Activated naive CD4-positive, alpha-beta T cell treated with anti-CD3 and anti-CD28 coated beads, Interleukin-2, amount 50 U/mL, for 24 hours (primary cell): Measurements from ENCODE around the gene FAM20A.

Experiments
- H3K27ac Mint-ChIP-seq: one replicate; pipeline ENCODE4 v1.8.0; 2021; ENCODE audit warnings: mild to moderate bottlenecking, mixed read lengths
- H3K27me3 Mint-ChIP-seq: one replicate; pipeline ENCODE4 v1.8.0; 2021; ENCODE audit warnings: mixed read lengths
- H3K36me3 Mint-ChIP-seq: one replicate; pipeline ENCODE4 v1.8.0; 2021; ENCODE audit warnings: mixed read lengths
- H3K4me1 Mint-ChIP-seq: one replicate; pipeline ENCODE4 v1.8.0; 2021; ENCODE audit warnings: mixed read lengths
- H3K4me3 Mint-ChIP-seq: one replicate; pipeline ENCODE4 v1.8.0; 2021; ENCODE audit warnings: mild to moderate bottlenecking, mixed read lengths
- H3K9me3 Mint-ChIP-seq: one replicate; pipeline ENCODE4 v1.8.0; 2021; ENCODE audit warnings: mixed read lengths

The FAM20A gene

GRCh38 chr17:68600931-68601564, at the start of gene FAM20A:
Gene FAM20A (minus strand): TSS chr17:68601367. CDS start chr17:68600666, 701 bp downstream.
- peak within 1 kb of the TSS; percentile 2 for H3K27ac Mint-ChIP-seq
- H3K27me3 Mint-ChIP-seq: peaks cover 46% of the 10 kb centered on the region
- H3K9me3 Mint-ChIP-seq: no peaks in the 10 kb centered on the region
- peaks cover 12% of the 10 kb centered on the region for H3K4me1 Mint-ChIP-seq
- peaks cover 3% of the 10 kb centered on the region for H3K36me3 Mint-ChIP-seq
- peak within 1 kb of the TSS; percentile 62 for H3K4me3 Mint-ChIP-seq

DNA sequence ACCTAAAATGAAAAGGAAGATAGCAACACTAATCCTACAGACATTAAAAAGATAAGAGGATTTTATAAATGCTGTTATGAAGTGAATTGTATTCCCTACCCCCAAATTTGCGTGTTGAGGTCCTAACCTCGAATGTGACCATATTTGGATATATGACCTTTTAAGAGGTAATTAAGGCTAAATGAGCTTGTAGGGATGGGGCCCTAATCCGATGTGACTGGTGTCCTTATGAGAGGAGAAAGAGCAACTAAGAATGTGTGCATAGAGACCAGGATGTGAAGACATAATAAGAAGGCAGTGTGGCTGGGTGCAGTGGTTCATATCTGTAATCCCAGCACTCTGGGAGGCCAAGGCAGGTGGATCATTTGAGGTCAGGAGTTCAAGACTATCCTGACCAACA, 48.2 kb upstream of the FAM20A start:
- H3K4me3 Mint-ChIP-seq: no peak overlapping the region
- H3K27ac Mint-ChIP-seq: no peak overlapping the region
- H3K9me3 Mint-ChIP-seq: peaks cover 12% of the 10 kb centered on the region
- no peaks in the 10 kb centered on the region for H3K36me3 Mint-ChIP-seq
- peaks cover 11% of the 10 kb centered on the region for H3K27me3 Mint-ChIP-seq
- no peaks in the 10 kb centered on the region for H3K4me1 Mint-ChIP-seq

DNA sequence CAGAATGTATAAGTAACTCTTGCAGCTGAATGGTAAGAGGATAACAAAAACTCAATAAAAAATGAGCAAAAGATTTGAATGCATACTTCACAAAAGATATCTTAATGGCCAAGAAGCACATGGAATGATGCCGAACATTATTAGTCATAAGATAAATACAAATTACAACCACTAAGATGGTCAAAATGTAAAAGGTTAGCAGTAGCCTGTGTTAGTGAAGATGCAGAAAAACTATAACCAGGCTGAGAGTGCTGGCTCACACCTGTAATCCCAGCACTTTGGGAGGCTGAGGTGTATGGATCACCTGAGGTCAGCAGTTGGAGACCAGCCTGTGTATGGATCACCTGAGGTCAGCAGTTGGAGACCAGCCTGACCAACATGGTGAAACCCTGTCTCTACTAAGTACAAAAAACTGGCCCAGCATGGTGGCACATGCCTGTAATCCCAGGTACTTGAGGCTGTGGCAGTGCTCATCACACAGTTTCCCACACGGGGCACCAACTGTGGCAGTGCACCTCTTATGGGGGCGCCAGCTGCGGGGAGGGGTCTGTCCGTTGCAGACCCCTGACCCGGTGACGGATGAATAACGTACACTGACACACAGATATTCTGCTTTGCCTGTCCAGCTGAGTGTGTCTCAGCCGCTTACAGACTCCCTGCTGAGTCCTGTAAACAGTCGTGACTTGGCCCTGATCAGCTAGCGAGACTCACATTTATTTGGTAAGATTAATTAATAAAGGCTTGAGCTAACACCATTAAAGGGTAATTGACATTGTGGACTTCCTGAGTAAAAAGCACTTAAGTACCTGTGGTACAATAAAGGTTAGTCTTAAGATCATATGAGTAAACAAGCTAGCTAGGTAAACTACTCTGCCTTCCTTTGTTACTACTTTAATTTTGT, 45.7 kb upstream of the FAM20A start:
- Mint-ChIP-seq H3K27ac (no peak overlapping the region), H3K9me3 (peaks cover 12% of the 10 kb centered on the region), H3K27me3 (peaks cover 18% of the 10 kb centered on the region), H3K4me1 (no peaks in the 10 kb centered on the region), H3K36me3 (no peaks in the 10 kb centered on the region), H3K4me3 (no peak overlapping the region)

GRCh38 chr17:68642118-68642412, 40.9 kb upstream of the FAM20A start:
- Mint-ChIP-seq H3K9me3 (peaks cover 5% of the 10 kb centered on the region), H3K27me3 (peaks cover 27% of the 10 kb centered on the region), H3K4me1 (no peaks in the 10 kb centered on the region), H3K27ac (no peak overlapping the region), H3K4me3 (no peak overlapping the region), H3K36me3 (peaks cover 2% of the 10 kb centered on the region)

- Mint-ChIP-seq H3K27me3 (peaks cover 31% of the 10 kb centered on the region), H3K4me3 (no peak overlapping the region), H3K36me3 (peaks cover 2% of the 10 kb centered on the region), H3K27ac (no peak overlapping the region), H3K9me3 (peaks cover 5% of the 10 kb centered on the region), H3K4me1 (no peaks in the 10 kb centered on the region)
Measured at GRCh38 chr17:68641276-68642117, 40.3 kb upstream of the FAM20A start.

GRCh38 chr17:68640242-68640989, 39.2 kb upstream of the FAM20A start:
- no peaks in the 10 kb centered on the region for H3K4me1 Mint-ChIP-seq
- H3K4me3 Mint-ChIP-seq: no peak overlapping the region
- H3K27ac Mint-ChIP-seq: no peak overlapping the region
- peaks cover 2% of the 10 kb centered on the region for H3K36me3 Mint-ChIP-seq
- H3K9me3 Mint-ChIP-seq: peaks cover 5% of the 10 kb centered on the region
- H3K27me3 Mint-ChIP-seq: peaks cover 31% of the 10 kb centered on the region

DNA sequence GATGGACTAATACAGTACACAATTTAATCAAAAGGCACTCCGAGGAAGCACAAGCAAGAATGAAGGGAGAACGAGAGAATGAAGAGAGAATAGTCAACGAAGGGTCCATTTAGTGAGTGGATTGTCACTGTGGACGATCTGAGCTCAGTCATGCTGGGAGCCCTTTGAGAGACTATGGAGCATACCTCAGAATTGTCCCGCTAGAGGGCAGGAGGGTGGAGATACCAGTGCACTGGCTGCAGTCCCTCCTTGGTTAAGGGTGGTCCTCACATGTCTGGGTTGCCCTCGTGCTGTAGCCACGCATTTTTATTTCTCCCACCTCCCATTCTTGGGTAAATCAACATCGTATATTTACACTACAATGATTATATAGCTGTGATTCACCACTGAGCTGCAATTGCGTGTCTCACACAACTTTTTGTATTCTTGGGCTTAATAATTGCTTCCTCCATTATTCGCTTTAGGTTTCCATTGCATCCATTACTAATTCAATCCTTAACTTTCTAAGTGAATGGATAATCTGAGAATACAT, 33.2 kb upstream of the FAM20A start:
- Mint-ChIP-seq H3K4me1 (no peaks in the 10 kb centered on the region), H3K36me3 (peaks cover 2% of the 10 kb centered on the region), H3K27ac (no peak overlapping the region), H3K4me3 (no peak overlapping the region), H3K9me3 (peaks cover 5% of the 10 kb centered on the region), H3K27me3 (peaks cover 11% of the 10 kb centered on the region)

DNA sequence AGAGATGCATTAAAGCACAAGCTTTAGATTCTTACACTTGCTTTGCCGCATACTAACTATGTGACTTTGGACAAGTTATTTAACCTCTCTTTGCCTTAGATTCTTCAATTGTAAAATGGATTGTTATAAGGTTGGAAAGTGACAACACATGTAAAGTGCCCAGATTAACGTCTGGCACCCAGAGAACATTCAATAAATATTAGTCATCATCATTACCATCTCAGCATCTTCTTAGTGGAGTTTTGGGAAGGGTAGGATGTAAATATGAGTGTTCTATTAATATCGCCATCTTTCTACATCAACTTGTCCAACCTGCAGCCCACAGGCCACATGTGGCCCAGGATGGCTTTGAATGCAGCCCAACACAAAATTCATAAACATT, 27.4 kb upstream of the FAM20A start:
- peaks cover 7% of the 10 kb centered on the region for H3K27me3 Mint-ChIP-seq
- H3K9me3 Mint-ChIP-seq: no peaks in the 10 kb centered on the region
- H3K27ac Mint-ChIP-seq: no peak overlapping the region
- no peaks in the 10 kb centered on the region for H3K36me3 Mint-ChIP-seq
- no peak overlapping the region for H3K4me3 Mint-ChIP-seq
- no peaks in the 10 kb centered on the region for H3K4me1 Mint-ChIP-seq

GRCh38 chr17:68627956-68628575, 26.9 kb upstream of the FAM20A start:
- Mint-ChIP-seq H3K27ac (no peak overlapping the region), H3K36me3 (no peaks in the 10 kb centered on the region), H3K27me3 (peaks cover 7% of the 10 kb centered on the region), H3K4me3 (no peak overlapping the region), H3K4me1 (no peaks in the 10 kb centered on the region), H3K9me3 (no peaks in the 10 kb centered on the region)

- Mint-ChIP-seq H3K4me1 (no peaks in the 10 kb centered on the region), H3K27me3 (peaks cover 11% of the 10 kb centered on the region), H3K36me3 (peaks cover 3% of the 10 kb centered on the region), H3K4me3 (no peak overlapping the region), H3K27ac (no peak overlapping the region), H3K9me3 (peaks cover 4% of the 10 kb centered on the region)
Measured at GRCh38 chr17:68624381-68624780, 23.2 kb upstream of the FAM20A start.

DNA sequence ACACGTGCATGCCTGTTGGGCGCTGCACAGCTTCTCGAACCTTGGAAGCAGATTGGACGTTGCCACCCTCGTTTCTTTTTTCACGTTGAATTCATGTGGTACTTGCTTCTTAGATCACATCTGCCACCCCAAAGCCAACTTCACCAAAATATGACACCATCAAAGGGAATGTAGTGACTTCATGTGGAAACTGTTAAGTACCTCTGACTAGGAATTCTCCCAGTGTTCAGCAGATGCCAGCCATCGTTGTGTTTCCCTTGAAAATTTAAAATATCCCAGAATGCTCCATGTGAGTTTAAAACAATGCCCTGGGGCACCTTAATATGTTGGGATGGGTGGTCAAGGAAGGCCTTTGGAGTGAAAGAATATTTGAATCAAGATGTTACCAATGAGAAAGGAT, 22.6 kb upstream of the FAM20A start:
- Mint-ChIP-seq H3K9me3 (peaks cover 4% of the 10 kb centered on the region), H3K4me3 (no peak overlapping the region), H3K36me3 (peaks cover 3% of the 10 kb centered on the region), H3K4me1 (no peaks in the 10 kb centered on the region), H3K27me3 (peaks cover 15% of the 10 kb centered on the region), H3K27ac (no peak overlapping the region)

GRCh38 chr17:68622423-68622822, 21.3 kb upstream of the FAM20A start:
- Mint-ChIP-seq H3K36me3 (peaks cover 3% of the 10 kb centered on the region), H3K4me1 (no peaks in the 10 kb centered on the region), H3K27me3 (peaks cover 22% of the 10 kb centered on the region), H3K9me3 (peaks cover 4% of the 10 kb centered on the region), H3K4me3 (no peak overlapping the region), H3K27ac (no peak overlapping the region)

DNA sequence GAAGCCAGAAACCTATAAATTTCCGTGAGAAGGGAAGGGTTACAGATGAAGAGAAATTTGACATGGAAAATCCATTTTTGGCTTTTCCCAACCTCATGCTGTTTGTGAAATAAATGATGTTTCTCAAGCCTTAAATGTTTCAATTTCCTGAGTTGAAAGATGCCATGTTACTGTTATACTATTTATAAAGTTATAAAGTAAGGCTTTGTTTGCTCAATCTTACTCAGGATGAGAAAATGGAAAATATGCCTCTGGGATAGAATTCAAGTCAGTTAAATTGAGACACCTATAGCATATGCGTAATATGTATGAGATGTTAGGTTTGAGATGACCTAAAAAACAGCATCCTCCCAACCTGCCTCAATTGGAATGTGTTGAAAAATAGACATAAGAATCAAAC, 19.9 kb upstream of the FAM20A start:
- Mint-ChIP-seq H3K9me3 (peaks cover 4% of the 10 kb centered on the region), H3K36me3 (peaks cover 3% of the 10 kb centered on the region), H3K4me1 (no peaks in the 10 kb centered on the region), H3K4me3 (no peak overlapping the region), H3K27me3 (peaks cover 21% of the 10 kb centered on the region), H3K27ac (no peak overlapping the region)

GRCh38 chr17:68616334-68616733, 15.2 kb upstream of the FAM20A start:
- Mint-ChIP-seq H3K4me1 (no peaks in the 10 kb centered on the region), H3K4me3 (no peak overlapping the region), H3K27ac (no peak overlapping the region), H3K9me3 (peaks cover 4% of the 10 kb centered on the region), H3K27me3 (peaks cover 32% of the 10 kb centered on the region), H3K36me3 (peaks cover 3% of the 10 kb centered on the region)

DNA sequence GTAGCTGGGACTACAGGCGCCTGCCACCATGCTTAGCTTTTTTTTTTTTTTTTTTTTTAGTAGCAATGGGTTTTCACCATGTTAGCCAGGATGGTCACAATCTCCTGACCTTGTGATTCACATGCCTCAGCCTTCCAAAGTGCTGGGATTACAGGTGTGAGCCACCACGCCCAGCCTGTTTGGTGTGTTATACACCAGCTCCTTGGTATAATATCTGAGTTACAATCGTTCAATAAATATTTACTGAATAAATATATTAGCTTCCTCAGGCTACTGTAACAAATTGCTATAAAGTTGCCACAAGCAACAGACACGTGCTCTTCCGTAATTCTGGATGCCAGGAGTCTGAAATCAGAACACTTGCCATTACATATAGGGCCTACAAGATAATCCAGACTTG, 13.6 kb upstream of the FAM20A start:
- Mint-ChIP-seq H3K4me1 (no peaks in the 10 kb centered on the region), H3K27me3 (peaks cover 32% of the 10 kb centered on the region), H3K9me3 (peaks cover under 1% of the 10 kb centered on the region)

More for the DNA sequence above, 13.6 kb upstream of the FAM20A start:
- Mint-ChIP-seq H3K27ac (no peak overlapping the region), H3K36me3 (peaks cover 2% of the 10 kb centered on the region), H3K4me3 (no peak overlapping the region)
